Measurements from ENCODE around the gene AFTPH.
A peak's percentile ranks its signal among the peaks of the same experiment; 100 is the strongest.
"Not testable (repeated sequence)": the region's sequence is repeated elsewhere in the genome, so short reads cannot be mapped to it uniquely, and the experiment has no call there.

The AFTPH gene

GRCh38 chr2:64493788-64494187 is 30.3 kb upstream of the AFTPH start:
- DNase-seq (ENCODE audit: low read depth, low spot score), result no peak

- no peak for DNase-seq (ENCODE audit: low read depth, low spot score)
Observed at GRCh38 chr2:64498438-64498837, 25.7 kb upstream of the AFTPH start.

GRCh38 chr2:64500549-64500948 is 23.6 kb upstream of the AFTPH start:
- no peak for DNase-seq (ENCODE audit: low read depth, low spot score)

- no peak for DNase-seq (ENCODE audit: low read depth, low spot score)
Observed at GRCh38 chr2:64501946-64502345, 22.2 kb upstream of the AFTPH start.

GRCh38 chr2:64502860-64503259 is 21.3 kb upstream of the AFTPH start:
- DNase-seq (ENCODE audit: low read depth, low spot score), result no peak

GRCh38 chr2:64504774-64505720 is 19.1 kb upstream of the AFTPH start:
- no peak for DNase-seq (ENCODE audit: low read depth, low spot score)

- no peak for DNase-seq (ENCODE audit: low read depth, low spot score)
Observed at GRCh38 chr2:64506686-64507085, 17.4 kb upstream of the AFTPH start.

GRCh38 chr2:64514008-64514407 is 10.1 kb upstream of the AFTPH start:
- no peak for DNase-seq (ENCODE audit: low read depth, low spot score)

GRCh38 chr2:64515086-64515485 is 9.0 kb upstream of the AFTPH start:
- DNase-seq (ENCODE audit: low read depth, low spot score), result no peak

- DNase-seq (ENCODE audit: low read depth, low spot score), result no peak
Observed at GRCh38 chr2:64516651-64517510, 7.2 kb upstream of the AFTPH start.

- DNase-seq (ENCODE audit: low read depth, low spot score), result no peak
Observed at GRCh38 chr2:64517511-64517884, 6.6 kb upstream of the AFTPH start.

GRCh38 chr2:64522843-64523428 is 1.2 kb upstream of the AFTPH start:
- DNase-seq (ENCODE audit: low read depth, low spot score), result peak; percentile 82

GRCh38 chr2:64524604-64525316 is 632 bp downstream of the AFTPH start:
- no peak for DNase-seq (ENCODE audit: low read depth, low spot score)

- DNase-seq (ENCODE audit: low read depth, low spot score), result peak; percentile 58
Observed at GRCh38 chr2:64525317-64525613, 1.1 kb downstream of the AFTPH start.

- no peak for DNase-seq (ENCODE audit: low read depth, low spot score)
Observed at GRCh38 chr2:64526034-64526433, 1.9 kb downstream of the AFTPH start.

- DNase-seq (ENCODE audit: low read depth, low spot score), result not testable (repeated sequence)
Observed at GRCh38 chr2:64530946-64531345, 6.8 kb downstream of the AFTPH start.

GRCh38 chr2:64532030-64532429 is 7.9 kb downstream of the AFTPH start:
- no peak for DNase-seq (ENCODE audit: low read depth, low spot score)

- no peak for DNase-seq (ENCODE audit: low read depth, low spot score)
Observed at GRCh38 chr2:64533882-64534281, 9.8 kb downstream of the AFTPH start.

- DNase-seq (ENCODE audit: low read depth, low spot score), result no peak
Observed at GRCh38 chr2:64534363-64534762, 10.2 kb downstream of the AFTPH start.

GRCh38 chr2:64535024-64535423 is 10.9 kb downstream of the AFTPH start:
- no peak for DNase-seq (ENCODE audit: low read depth, low spot score)

GRCh38 chr2:64537991-64538390 is 13.9 kb downstream of the AFTPH start:
- peak; percentile 16 for DNase-seq (ENCODE audit: low read depth, low spot score)

Data from astrocyte of the hippocampus (primary cell).